ENCODE measurements around the gene ACTR3. TPM values are rescaled to one million over a fixed set of nuclear protein-coding genes. Genes with fewer than 3 reads are reported as not detected.
"Not testable (repeated sequence)": the region's sequence is repeated elsewhere in the genome, so short reads cannot be mapped to it uniquely, and the experiment has no call there.

The ACTR3 gene
- total RNA-seq, 4 donors from 2014 or later: 73.0 to 106 (median 89.7) TPM

- no peak for DNase-seq (ENCODE audit: low spot score in 2 of 2)
- no peak overlapping the region for H3K4me3 ChIP-seq
- WGBS, 2 donors: 89 to 96% methylated on average over 5 of the region's 5 CpGs
- no peak for TF ChIP-seq POLR2A (IDR thresholded peaks at IDR 0.05)
- TF ChIP-seq, protein P1, sequence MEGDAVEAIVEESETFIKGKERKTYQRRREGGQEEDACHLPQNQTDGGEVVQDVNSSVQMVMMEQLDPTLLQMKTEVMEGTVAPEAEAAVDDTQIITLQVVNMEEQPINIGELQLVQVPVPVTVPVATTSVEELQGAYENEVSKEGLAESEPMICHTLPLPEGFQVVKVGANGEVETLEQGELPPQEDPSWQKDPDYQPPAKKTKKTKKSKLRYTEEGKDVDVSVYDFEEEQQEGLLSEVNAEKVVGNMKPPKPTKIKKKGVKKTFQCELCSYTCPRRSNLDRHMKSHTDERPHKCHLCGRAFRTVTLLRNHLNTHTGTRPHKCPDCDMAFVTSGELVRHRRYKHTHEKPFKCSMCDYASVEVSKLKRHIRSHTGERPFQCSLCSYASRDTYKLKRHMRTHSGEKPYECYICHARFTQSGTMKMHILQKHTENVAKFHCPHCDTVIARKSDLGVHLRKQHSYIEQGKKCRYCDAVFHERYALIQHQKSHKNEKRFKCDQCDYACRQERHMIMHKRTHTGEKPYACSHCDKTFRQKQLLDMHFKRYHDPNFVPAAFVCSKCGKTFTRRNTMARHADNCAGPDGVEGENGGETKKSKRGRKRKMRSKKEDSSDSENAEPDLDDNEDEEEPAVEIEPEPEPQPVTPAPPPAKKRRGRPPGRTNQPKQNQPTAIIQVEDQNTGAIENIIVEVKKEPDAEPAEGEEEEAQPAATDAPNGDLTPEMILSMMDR (IDR thresholded peaks at IDR 0.05): no peak
- TF ChIP-seq EP300 (IDR thresholded peaks at IDR 0.05): no peak
- H3K4me1 ChIP-seq: no peaks in the 10 kb centered on the region
- peaks cover 0 to 89% (median 8%) of the 10 kb centered on the region in 3 donors for H3K36me3 ChIP-seq
- no peak overlapping the region for H3K27ac ChIP-seq
- peaks cover 0 to 22% (median 5%) of the 10 kb centered on the region in 4 donors for H3K9me3 ChIP-seq
- no peaks in the 10 kb centered on the region for H3K27me3 ChIP-seq
Measured at GRCh38 chr2:113940891-113941290, 51.0 kb downstream of the ACTR3 start.

- DNase-seq (ENCODE audit: low spot score in 2 of 2); H3K9me3 ChIP-seq; H3K4me3 ChIP-seq; H3K27me3 ChIP-seq; H3K4me1 ChIP-seq; H3K27ac ChIP-seq: not testable (repeated sequence)
- WGBS, 2 donors: 97 to 98% methylated on average over 2 of the region's 2 CpGs
- H3K36me3 ChIP-seq: peaks cover 0 to 81% (median 10%) of the 10 kb centered on the region in 3 donors
Measured at GRCh38 chr2:113945784-113946183, 55.9 kb downstream of the ACTR3 start.

- not testable (repeated sequence) for H3K27ac ChIP-seq; H3K9me3 ChIP-seq; H3K27me3 ChIP-seq; H3K4me3 ChIP-seq; DNase-seq (ENCODE audit: low spot score in 2 of 2); H3K4me1 ChIP-seq
- peaks cover 0 to 77% (median 12%) of the 10 kb centered on the region in 3 donors for H3K36me3 ChIP-seq
- 94 to 97% methylated on average over 3 of the region's 3 CpGs for WGBS, 2 donors
Measured at GRCh38 chr2:113950906-113951305, 61.0 kb downstream of the ACTR3 start.

GRCh38 chr2:113961000-113961399, 71.1 kb downstream of the ACTR3 start:
- Histone ChIP-seq H3K27me3 (no peaks in the 10 kb centered on the region), H3K27ac (no peak overlapping the region), H3K4me1 (peaks cover 0 to 1% (median under 1%) of the 10 kb centered on the region in 4 donors), H3K4me3 (no peak overlapping the region), H3K9me3 (no peaks in the 10 kb centered on the region), H3K36me3 (peaks cover 0 to 21% (median 0%) of the 10 kb centered on the region in 3 donors)
- WGBS, 2 donors: 90% methylated on average over 5 of the region's 5 CpGs
- TF ChIP-seq EP300 (IDR thresholded peaks at IDR 0.05) (no peak), POLR2A (IDR thresholded peaks at IDR 0.05) (no peak)
- TF ChIP-seq, protein P1 (IDR thresholded peaks at IDR 0.05): no peak
- DNase-seq (ENCODE audit: low spot score in 2 of 2): no peak

- Histone ChIP-seq H3K36me3 (peaks cover 0 to 5% (median 0%) of the 10 kb centered on the region in 3 donors), H3K4me3 (no peak overlapping the region), H3K27me3 (no peaks in the 10 kb centered on the region), H3K9me3 (no peaks in the 10 kb centered on the region), H3K4me1 (peaks cover 0 to 13% (median 5%) of the 10 kb centered on the region in 4 donors), H3K27ac (no peak overlapping the region)
- WGBS, 2 donors: 78 to 79% methylated on average over 4 of the region's 4 CpGs
- TF ChIP-seq POLR2A (IDR thresholded peaks at IDR 0.05): no peak
- no peak for TF ChIP-seq EP300 (IDR thresholded peaks at IDR 0.05)
- TF ChIP-seq, protein P1 (IDR thresholded peaks at IDR 0.05): no peak
- no peak for DNase-seq (ENCODE audit: low spot score in 2 of 2)
Measured at GRCh38 chr2:113962692-113963480, 73.0 kb downstream of the ACTR3 start.

GRCh38 chr2:113963965-113964364, 74.1 kb downstream of the ACTR3 start:
- Histone ChIP-seq H3K4me1 (peaks cover 0 to 13% (median 5%) of the 10 kb centered on the region in 4 donors), H3K27ac (no peak overlapping the region), H3K27me3 (no peaks in the 10 kb centered on the region), H3K4me3 (no peak overlapping the region), H3K9me3 (no peaks in the 10 kb centered on the region), H3K36me3 (peaks cover 0 to 5% (median 0%) of the 10 kb centered on the region in 3 donors)
- DNase-seq (ENCODE audit: low spot score in 2 of 2): no peak
- TF ChIP-seq, protein P1 (IDR thresholded peaks at IDR 0.05): no peak
- TF ChIP-seq EP300 (IDR thresholded peaks at IDR 0.05) (no peak), POLR2A (IDR thresholded peaks at IDR 0.05) (no peak)
- 75 to 82% methylated on average over 3 of the region's 3 CpGs for WGBS, 2 donors
